Activated gamma-delta T cell (primary cell): ENCODE results near the gene WSCD1.

Experiments
- DNase-seq: peaks from one replicate; lab custom pipeline; 2025; lab: John Stamatoyannopoulos, UW
- total RNA-seq, 2 donors: gene quantifications; one replicate each; lab custom pipeline; 2026; lab: John Stamatoyannopoulos, UW

WSCD1 gene
- total RNA-seq, result 0.15 to 0.52 reads per million in 2 donors

DNA sequence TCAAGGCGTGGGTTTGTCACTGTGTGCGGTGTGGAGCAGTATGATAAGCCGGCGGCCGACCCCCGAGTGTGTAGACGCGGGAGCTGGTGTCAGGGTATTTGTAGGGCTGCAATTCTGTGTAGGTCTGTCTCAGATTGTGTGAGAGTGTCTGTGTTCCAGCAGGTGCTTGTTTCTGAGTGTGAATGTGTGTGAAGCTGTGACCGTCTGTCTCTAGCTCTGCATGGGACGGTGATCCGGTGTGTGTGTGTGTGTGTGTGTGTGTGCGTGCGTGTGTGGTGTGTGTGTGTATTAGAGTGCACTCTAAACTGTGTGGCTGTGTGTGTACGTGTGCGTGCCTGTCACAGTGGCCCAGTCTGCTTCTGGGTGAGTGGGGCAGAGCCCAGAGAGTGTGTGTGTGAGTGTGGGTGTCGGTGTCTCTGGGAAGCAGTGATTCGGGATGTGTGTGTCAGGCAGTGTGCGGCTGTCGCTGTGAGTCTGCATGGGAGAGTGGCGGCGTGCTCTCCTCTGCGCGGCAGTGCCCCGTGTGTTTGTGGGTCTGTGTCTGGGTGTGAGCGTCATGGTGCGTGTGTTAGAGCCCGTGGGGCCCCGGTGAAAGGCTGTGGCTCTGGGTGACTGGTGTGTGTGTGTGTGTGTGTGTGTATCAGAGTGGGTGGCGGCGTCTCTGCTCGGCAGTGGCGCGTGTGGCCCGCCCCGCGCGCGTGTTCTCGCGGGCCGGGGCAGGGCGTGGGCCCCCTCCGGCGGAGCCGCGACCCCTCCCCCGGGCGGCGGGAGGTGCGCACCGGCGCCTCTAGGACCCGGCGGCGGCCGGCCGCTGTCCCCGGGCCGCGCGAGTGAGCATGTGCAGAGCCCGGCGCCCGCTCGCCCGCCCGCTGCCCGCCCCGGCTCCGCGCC lies at the start of gene WSCD1:
TSS of gene WSCD1 (plus strand) at position 841 of the 891 bp plus-strand sequence. CDS start 10,280 bp downstream, outside the sequence.
- no peak for DNase-seq

DNA sequence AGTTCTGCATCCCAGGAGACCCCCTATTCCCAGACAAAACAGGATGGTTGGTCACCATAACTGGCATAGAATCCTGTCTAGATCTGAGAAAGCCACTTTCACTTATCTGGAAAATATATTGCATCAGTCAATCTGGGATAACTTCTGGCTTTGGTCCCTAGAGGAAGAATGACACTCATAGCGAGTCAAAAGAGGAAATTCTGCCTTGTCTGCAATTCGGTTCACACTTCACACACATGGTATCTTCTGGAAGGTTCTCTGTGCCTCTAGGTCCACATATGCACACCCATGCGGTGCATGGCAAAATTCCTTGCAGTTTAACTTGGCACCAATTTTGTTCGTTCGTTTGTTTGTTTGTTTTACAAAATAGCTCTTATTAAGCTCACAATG lies 49.2 kb upstream of the WSCD1 start:
- DNase-seq, result no peak

DNA sequence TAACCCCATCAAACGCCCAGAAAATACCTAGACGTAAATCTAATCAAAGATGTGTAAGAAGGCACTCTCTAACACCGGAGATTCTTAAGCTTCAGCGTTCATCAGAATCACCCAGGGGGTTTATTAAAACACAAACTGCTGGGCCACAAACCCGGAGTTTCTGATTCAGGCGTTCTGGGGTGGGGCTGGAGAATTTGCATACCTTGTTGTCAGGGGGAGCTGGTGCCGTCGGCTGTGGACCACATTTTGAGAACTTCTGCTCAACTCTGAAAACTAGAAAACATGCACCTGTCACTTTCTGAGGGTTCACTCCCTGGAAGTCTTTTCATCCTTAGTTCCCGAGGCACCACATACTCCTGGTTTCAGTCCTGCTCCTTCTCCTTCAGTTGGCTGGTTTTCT lies 48.6 kb upstream of the WSCD1 start:
- no peak for DNase-seq

DNA sequence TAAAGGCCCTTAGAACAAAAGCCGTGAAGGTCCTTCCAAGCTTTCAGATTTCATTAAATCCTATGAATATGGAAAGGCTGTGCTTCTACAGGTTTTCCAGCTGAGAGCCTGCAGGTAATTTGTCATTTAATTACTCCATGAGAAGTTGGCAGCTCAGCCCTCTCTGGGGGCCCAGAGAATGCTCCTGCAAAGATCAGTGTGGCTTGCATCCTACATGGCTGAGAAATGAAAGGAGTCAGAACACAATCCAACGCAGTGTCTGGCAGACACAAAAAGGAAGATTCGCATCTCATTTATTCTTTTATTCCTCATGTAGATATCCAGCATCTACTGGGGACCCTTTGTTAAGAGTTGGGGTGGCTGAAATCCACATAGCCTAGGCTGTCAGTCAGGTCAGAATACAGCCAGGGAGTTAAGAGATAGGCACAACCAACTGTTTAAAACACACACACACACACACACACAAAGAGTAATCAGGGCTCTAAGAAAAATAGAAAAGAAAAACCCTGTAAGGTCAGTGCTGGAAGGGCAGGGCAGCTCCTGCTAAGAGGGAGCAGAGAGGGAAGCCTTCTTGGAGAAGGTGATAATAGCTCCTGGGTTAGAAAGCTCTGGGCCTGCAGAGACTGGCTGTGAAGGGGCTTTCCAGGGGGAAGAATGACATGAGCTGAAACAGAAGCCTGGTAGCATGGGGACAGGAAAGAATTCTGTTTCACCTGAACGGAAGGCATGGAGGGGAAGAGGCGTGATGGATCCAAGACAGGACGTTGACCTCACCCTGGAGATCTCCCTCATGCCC lies 46.9 kb upstream of the WSCD1 start:
- no peak for DNase-seq

DNA sequence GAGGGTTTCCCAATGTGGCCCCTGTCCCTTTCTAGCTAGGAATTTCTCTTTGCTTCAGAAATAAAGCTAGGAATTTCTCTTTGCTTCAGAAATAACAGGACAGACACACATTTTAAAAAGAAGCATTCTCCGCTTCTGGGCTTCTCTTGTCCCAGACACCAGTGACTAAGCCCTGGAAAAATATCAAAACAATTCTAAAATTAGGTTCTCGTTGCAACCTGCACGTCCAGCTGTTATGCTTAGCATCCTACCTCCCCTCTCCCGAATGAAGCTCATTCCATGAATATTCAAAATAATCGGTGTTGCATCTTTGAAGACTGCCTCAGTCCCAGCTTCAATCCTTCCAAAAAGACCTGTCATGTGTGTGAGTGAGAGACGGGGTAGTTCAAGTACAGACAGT lies 45.6 kb upstream of the WSCD1 start:
- DNase-seq, result no peak

DNA sequence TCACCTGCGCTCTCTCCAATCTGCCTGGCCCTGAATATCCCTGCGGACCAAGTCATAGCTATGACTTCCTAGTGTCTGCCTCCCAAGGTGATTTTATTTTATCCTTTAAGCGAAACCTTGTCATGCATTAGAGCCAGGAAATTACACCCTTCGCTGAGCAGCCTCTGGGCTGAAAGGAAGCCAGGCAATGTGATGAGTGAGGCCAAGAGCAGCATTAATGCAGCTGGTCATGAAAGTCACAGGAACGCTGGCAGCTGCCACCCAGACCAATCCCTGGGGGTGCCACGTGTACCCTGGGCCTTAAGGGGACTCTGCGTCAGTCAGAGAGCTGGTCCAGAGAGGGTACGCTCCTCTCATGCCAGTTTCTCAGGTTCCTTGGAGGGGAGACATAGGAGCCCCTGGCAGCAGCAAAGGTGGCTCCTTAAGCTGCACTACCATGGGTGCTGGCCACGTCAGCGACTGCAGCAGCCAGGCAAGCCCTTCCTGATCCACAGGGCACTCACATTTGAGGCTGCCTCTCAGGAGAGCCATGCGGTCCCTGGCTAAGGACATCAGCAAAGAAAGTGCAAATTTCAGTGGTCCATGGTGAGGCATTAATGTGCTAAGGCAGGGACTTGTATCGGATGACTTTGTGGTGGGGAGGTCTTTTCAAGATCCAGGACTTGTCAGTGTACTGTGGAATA lies 42.7 kb upstream of the WSCD1 start:
- DNase-seq, result no peak

DNA sequence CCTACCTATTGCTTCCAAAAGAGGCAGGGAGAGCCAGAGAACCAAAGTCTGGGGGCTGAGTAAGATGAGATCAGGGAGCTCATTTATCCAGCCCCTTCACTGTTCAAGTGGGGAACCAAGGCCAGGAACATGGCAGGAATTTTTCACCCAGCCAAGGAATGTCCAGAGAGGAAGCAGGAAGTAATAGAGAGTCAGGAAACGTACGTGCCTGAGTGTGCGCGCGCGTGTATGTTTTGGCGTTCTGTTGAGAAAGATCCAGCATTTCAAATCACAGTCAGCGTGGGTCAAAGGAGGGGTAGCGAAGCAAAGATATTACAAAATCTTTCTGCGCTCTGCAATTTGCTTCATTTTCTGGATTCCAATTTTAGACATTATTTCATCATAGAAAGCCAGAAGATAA lies 41.9 kb upstream of the WSCD1 start:
- DNase-seq, result no peak

DNA sequence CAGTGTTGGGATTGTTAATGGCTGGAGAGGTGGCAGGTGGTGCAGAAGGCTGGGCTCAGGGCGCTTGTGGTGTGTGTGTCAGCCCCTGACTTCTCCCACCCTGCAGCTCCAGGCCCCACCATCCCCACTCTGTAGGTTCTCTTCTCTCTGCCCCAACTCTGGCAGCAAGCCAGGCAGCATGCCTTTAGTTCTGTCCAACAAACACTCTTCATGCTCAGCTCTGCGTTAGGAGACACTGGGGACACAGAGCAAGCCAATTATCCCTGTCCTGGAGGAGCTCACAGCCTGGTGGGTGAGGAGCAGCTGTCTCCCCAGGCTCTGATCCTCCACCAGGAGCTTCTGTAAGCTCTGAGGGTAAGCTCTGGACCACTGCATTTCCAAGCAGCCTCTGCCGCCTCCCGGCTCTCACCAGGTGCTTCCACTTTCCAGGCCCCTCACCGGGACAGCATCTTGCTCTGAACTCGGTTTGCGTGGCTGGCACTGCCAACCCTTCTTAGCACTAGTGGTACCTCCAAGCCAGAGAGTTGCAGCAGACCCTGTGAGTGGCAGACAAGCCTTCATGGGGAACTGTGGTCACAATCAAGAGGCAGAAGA lies 34.3 kb upstream of the WSCD1 start:
- DNase-seq, result no peak

DNA sequence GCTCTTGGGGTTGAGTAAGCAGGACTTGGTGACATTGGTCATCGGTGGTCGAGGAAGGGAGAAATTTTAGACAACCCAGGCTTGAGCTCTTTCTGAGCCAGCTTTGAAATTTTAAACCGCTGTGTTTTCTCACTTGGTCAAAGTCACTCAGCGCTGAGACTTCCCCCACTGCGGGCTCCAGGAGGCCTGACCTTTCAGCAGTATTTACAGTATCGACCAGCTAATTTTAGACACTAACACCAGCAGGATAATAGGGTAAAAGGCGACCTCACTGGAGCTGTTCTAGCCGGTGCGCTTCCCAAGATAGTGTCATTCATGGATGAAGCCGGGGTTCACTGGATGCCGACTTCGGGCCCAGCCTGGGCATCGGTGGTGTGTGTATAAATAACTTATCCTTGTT lies 29.7 kb upstream of the WSCD1 start:
- no peak for DNase-seq

DNA sequence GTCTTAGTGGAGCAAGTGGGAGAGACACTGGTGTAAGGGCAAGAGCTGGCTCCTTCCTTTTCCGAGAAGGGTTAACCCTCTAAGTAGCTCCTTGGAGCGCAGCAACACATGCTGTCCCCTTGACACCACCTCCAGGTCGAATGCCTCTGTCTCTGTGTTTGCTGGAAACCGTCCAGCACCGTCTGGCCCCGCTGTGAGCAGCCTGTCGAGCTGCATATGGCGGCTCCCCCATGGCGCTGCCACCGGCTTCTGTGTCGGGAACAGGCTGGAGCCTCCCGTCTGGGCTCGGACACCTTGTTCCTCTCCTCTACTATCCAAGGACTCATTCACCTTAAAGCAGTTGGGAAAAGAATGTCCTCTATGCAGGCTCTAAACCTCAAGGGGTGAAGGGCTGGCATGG lies 28.9 kb upstream of the WSCD1 start:
- no peak for DNase-seq

DNA sequence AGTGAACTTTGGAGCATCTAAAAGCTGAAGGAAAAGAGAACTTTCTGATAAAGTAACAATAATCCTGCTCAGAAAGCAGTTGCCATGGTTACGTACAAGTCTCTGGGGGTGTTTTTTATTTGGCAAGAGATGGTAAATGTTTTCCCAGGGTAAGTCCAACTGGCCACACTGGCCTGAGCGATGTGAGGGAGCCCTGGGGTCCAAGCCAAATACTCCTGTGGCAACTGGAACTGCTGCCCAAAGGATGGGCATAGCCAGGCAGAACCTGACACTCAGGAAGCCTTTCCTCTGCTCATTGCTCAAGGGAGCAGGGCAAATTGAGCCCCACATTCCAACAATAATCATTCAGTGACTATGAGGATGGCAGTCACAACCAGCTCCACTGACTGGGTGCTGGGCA lies 26.8 kb upstream of the WSCD1 start:
- DNase-seq, result no peak

DNA sequence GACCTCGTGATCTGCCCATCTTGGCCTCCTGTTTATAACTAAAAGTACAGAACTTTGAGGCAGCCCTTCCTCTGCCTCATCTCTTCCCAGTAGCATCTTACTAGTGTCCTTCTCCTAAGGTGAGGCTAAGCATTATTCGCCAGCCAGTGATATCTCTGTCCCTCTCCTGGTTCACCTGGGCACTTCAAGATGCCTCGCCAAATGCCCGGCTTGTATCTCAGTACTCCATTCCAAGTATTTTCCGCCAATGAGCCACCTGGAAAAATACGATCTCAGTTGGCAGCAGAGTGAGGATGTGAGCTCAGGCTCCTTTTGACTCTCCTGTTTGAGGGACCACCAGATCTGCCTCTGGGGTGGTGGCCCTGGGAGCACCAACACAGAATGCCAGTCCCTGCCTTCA lies 25.9 kb upstream of the WSCD1 start:
- DNase-seq, result no peak

DNA sequence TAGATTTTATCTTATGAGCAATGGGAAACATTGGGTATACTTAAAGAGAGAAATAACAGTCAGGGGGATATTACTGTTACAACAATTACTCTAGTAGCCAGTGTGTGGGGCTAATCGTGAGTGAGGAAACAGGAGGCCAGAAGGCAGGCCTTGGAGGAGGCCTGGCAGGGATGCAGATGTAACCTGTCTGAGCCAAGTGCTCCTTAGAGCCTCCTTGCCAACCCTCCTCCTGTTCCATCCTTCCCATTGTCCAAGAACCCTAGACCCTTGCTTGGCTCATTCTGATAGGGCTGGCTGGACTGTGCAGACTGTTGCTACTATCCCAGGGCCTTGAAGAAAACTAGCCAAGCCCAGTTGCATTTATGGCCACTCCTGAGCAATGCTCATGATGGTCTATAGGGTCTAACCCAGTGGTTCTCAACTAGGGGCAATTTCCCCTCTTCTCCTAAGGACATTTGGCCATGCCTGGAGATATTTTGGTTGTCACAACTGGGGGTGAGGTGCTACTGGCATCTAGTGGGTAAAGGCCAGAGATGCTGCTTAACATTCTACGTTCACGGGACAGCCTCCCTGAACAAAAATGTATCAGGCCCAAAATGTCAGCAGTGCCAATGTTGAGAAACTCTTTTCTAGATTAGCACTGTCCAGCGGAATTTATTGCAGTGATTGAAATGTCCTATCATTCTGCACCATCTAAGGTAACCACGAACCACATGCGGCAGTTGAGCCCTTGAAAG lies 24.4 kb upstream of the WSCD1 start:
- DNase-seq, result no peak

DNA sequence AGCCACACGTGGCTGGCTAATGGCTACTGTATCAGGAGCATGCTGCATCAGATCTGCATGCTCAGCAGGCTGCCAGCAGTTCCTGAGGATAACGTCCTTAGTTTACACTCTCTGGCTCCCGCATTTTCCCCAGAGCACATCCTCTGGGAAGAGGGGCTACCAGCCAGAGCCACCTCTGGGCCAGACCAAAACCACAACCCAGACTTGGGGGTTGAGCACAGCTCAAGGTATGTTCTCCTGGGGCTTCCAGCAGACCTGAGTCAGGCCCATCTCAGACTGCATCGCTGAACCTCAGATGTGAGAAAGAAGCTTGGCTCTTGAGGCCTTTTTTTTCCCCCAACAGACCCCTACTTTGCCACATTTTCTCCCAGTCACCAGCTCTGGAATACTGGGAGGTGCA lies 23.7 kb upstream of the WSCD1 start:
- no peak for DNase-seq

DNA sequence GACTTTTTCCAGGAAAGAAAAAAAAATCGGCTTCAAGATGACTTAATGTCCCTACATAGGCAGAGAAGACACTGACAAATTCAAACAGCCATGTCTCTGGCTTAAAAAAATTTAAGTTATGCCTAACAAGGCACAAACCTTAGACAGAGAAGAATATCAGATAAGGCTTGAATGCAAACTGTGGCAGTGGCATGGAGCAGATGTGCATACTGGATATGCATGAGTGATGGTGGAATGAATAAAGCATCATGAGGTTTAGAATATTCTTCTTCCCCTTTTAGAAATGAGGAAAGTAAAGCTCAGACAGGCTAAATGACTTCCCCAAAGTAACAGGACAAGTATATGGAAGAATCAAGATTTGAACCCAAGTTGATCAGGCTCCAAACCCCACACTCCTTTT lies 23.2 kb upstream of the WSCD1 start:
- DNase-seq, result no peak

DNA sequence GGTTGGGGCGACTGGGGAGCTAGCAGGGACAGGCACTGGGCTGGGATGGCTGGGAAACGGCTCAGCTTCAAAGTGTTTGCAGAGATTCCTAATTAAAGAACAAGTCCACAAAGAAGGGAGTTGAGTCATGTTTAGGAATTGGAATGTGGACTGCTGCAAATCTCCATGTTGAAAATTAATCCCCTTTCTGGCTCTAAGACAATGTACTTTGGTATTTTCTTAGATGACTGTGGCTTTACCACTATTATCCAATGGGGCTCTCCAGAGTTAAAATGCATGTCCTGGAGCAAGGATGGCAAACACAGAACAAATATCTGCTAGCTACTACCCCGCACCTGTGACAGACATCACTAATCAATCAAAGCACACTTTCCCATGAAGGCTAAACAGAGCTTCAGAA lies 22.2 kb upstream of the WSCD1 start:
- DNase-seq, result no peak

DNA sequence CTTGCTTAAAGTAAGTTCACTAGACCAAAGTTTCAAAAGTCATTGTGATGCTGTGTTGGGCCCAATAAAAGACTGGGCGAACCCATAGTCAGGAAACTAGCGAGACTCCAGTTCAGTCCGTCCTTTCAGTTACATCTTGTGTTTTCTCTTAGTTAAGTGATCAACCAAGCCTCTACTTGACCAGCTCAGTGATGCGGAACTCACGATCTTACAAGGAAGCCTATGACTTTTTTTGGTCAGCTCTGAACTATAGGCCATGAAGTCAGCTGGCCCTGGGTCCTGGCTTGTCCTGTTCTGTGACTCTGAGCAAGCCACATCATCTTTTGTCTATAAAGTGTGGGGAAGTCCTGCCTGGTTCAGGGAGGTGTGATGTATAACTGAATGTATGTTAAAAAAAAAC lies 21.7 kb upstream of the WSCD1 start:
- DNase-seq, result no peak

DNA sequence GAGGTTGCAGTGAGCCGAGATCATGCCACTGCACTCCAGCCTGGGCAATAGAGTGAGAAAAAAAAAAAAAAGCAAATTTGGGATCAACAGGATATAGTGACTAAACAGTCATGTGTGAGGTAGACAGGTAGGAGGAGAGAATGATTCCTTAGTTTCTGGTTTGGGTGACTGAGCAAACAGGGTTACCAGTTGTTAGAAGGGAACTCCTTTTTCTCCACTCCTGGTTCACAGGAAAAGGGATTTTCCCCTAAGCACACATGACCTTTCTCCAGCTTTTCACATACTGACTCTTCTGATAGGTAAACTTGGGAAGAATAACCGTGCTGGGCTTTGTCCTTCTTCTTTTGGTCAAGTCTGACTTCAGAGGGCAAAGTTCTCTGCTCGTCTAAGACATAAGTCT lies 17.3 kb upstream of the WSCD1 start:
- no peak for DNase-seq

DNA sequence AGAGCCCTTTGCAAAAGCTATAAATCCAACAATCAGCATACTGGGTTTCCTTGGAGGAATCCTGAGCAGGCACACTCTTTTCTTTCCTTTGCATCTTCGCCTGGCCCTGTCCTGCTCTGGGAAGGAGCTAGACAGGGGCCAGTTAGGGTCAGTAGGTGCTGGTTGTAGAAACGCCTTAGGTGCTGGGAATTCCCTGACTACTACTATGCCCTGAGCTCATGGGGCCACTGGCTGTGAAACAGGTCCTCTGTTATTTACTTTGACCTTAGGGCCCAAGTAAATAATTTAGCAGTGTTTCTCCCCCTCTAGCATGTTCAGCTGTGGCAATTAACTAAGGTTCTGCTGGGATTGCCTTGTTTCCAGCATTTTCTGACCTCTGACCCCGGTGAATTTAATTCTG lies 15.8 kb upstream of the WSCD1 start:
- DNase-seq, result no peak

DNA sequence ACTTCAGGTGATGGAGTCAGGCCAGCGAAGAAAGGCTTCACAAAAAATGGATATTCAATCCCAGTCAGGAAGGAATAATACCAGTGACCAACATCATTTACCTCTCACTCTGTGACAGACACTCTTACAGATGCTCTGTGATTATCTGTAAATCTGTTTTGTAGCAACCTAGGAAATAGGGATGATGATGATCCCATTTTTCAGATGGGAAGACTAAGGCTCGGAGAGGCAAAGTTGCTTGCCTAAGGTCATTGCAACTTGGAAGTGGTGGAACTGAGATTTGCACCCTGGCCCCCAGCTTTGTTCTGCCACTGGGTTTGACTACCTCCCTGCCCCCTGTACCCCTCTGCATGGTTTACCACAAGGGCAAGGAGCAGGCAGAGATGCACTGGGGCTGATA lies 14.1 kb upstream of the WSCD1 start:
- no peak for DNase-seq

DNA sequence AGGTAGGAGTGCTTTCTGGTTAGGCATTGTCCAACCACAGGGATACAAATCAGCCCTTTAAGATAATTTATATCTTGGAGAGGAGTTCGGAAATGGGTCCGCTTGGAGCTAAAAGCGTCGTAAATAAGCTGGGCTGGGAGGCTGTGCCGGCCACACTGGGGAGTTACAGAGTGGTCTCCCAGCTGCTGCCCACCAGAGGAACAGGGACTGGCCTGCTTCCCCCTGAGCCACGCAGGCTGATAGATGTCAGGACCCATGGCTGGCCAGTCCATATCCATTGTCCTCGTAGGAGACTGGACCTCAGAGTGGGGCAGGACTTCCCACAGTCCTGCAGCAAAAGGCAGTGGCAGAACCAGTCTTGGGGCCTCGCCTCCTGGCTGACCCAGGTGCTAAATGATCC lies 12.6 kb upstream of the WSCD1 start:
- DNase-seq, result no peak

DNA sequence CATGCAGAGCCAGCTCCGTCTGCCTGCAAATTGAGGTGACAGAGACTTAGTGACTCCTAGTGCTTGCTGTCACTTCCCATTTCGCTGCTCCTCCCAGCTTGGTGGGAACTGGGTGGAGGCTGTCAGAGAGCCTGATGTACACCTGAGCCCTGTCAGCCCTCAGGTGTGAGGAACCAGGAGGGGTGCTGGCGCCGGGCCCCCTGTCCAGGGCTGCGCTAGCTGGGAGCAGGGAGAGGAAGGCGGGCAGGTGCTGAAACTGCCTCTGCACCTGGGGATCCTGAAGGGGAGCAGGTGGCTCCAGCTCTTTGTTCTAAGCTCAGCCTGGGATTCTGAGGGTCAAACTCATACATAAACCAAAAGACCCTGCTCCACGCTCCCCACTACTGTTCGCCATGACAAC lies 10.8 kb upstream of the WSCD1 start:
- DNase-seq, result no peak
